NCI-H748 (cell line): ENCODE results near the gene ANKRD65.
"Not testable (repeated sequence)": the region's sequence is repeated elsewhere in the genome, so short reads cannot be mapped to it uniquely, and the experiment has no call there.

ENCODE experiments used
- DNase-seq: peaks from one replicate; lab custom pipeline; 2025; ENCODE audit not compliant: unreplicated experiment; lab: John Stamatoyannopoulos, UW

ANKRD65 gene

DNA sequence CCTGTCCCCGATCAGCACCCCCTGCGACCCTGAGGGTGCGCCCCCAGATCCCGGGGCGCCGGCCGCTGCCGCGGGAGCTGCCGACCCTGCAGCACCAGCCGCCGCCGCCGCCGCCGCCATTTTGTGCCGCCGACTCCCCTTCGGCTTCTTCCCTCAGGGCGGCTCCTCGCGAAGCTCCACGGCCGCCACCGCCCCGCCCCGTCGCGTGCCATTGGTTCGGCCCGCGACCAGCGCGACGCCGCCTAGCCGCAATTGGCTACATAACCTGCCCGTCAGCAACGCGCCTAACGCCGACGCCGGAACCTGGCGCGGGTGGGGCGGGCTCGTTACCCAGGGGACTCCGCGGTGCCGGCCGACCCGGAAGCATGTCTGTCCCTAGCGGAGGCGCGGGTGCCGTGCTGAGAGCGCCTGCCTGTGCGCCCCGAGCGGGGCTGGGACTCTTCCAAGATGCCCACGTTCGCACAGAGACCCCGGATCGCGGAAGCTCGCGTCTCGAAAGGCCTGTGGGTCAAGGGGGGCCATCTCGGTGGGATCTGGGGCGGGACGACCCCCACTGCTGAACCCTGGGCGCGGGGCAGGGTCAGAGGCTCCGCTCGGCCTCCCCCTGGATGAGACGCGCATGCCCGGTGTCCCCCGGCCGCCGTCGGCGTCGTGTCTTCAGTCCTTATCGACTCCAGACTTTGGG is 21.7 kb downstream of the ANKRD65 start, which contains the start of gene CCNL2:
Gene CCNL2, minus strand, starts transcription at position 149 of the 685 bp plus-strand sequence. Its CDS starts 29 bp downstream, at position 120.
- peak; percentile 96 for DNase-seq

DNA sequence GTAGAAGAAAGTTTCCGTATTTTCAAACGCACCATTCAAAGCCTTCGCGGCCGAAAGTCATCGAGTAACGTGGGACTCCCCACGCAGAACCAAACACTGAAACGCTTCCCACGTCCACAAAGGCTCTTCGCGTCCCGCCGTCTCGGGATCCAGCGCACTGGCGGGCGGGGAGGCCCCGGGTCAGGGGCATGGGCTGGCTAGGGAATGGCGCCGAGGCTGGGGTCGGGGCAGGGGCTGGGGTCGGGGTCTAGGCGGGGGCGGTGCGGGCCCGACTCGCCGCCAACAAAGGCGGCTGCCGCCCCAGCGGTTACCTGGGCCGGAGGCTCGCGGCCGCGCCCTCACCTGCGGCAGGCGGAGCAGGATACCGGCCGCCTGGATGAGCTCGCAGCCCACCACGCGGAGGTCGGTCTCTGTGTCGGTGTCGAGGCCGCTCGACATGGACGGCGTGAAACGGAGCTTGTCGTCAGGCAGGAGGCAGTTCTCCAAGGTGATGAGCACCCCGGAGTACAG is 22.3 kb downstream of the ANKRD65 start:
- no peak for DNase-seq

DNA sequence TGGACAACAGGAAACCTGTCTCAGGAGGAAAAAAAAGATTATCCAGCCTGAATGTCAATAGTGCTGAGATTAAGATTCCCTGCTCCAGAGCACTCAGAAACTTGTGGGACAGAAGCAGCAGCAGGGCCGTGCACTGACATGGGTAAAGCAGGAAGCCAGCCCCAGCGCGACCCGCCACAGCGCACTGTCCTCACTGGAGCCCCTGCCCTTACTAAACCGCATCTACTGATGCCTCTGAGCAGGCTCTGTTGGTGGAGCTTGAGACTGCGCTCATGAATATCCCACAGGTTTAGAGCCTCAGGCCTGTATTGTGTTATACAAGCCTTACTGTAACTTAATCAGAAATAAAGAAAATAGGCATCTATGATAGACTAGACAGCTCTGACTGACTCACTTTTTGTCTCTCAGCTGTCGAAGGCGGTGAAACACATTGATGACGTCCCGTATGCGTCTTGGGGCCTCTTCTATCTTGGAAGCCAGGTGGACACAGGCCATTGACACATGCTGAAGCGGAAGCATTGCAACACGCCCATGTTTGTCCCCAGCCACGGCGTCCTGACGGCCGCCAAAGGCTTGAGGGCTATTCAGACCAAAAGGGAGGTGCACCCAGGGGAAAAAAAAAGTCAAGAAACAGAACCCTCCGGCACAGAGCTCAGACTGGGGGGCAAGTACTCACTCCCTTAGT is 23.1 kb downstream of the ANKRD65 start:
- DNase-seq, result no peak

DNA sequence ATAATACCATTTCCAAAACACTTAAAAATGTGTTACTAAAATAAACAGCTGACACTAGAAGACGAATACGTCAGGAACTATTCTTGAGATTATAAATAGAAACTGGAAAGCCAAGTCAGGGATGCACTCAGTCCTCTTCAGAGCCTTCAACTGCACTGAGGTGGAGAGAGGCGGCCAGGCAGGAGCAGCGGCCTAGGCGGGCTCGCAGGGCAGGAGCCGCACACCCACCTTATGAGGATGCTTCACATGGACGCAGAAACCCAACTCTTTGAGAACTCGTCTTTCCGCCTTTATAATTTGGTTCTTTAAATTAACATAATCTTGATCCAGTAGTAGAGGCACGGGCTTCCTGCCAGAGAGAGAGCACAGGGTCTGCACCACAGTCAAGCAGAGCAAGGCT is 25.9 kb downstream of the ANKRD65 start:
- DNase-seq, result no peak

DNA sequence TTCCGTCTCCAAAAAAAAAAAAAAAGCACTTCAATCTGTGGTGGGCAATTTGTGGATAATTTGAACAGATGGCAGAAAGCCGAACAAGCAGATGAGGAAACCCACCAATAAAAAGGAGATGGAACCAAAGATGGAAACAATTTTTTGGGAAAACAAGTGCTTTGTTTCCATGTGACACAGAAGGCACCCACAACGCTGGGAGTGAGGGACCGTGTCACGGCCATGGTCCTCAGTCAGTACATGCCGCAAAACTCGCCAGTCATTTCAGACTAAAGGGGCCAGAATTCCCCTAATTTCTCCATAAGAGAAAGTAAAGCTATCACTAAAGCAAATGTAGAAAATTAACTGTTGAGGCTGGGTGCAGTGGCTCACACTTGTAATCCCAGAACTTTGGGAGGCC is 27.0 kb downstream of the ANKRD65 start:
- DNase-seq, result no peak

DNA sequence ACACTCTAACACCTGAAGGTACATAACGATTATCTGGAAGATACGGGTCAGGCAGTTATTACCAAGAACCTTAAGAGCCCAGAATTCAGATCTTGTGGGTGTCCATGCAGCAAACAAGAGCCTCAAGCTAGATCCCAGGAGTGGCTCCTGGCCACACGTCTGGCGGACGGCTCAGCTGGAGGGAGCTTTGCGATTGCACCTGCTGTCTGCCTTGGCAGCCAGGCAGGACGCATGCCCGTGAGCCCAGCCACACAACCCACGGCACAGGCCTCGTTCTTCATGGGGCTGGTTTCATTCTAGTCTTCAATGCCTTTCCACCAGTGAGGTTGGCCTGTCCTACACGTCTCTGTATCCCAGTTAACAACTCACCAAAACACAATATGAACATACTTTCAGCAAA is 27.6 kb downstream of the ANKRD65 start:
- no peak for DNase-seq

DNA sequence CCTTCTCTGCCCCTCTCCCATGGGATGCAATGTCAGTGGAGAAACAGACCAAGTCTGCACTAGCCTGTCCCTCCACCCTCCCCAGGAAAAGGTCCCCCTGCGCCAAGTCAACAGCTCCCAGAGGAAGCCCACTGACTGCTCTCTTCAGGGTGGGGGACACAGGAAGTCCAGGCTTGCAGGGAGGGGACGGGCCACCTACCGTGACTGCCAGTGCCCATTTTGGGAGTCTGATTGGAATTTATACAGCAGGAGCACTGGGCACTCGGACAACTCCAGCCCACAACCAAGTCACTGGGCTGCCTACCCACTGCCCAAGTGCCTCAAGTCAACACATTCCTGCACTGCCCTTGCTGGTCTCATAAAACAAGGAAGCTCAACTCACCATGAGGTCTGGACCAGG is 28.1 kb downstream of the ANKRD65 start:
- no peak for DNase-seq

DNA sequence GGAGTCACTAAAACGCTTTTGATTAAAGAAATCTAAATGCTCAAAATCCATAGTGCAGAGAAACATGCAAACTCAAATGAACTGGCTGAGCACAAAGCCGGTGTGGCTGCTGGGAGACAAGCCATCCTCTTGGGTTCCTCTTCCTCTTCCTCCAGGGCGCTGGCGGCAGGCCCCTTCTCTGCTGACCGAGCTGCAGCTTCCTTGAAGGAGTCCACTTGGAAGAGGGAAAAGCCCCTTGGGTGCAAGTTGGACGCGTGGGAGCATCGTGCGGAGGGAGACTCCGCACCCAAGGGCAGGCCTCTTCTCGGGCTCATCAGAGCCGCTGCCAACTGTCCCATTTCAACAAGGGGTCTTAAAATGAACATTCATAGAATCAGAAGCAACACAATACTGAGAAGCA is 29.9 kb downstream of the ANKRD65 start:
- DNase-seq, result no peak

DNA sequence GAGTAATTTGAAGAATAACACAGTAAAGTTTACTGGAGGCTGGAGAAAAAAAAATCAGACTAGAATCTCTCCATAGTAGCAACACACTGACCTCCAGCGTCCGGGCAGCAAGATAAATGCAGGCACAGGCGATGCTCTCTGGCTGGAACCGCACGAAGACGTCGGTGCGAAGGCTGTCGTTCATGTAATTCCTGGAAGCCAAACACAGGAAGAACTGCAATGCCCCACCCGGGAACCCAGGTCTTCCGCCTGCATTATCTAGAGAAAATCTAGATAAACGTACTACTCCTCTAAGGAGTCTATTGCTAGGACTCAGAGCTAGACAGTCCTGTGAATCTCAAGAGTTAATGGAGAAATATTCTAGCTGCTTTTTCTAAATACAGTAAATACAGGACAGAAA is 30.4 kb downstream of the ANKRD65 start:
- DNase-seq, result no peak

DNA sequence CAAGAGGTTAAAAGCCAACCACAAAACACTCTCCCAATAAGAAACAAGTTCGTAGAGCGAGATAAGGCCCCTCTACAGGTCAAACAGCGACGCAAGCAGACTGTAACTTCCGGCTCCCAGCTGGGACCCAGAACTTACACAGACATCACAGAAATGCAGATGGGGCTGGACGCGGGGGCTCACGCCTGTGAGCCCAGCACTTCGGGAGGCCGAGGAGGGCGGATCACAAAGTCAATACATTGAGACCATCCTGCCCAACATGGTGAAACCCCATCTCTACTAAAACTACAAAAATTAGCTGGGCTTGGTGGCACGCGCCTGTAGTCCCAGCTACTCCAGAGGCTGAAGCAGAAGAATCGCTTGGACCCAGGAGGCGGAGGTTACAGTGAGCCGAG is 33.0 kb downstream of the ANKRD65 start:
- DNase-seq, result no peak

DNA sequence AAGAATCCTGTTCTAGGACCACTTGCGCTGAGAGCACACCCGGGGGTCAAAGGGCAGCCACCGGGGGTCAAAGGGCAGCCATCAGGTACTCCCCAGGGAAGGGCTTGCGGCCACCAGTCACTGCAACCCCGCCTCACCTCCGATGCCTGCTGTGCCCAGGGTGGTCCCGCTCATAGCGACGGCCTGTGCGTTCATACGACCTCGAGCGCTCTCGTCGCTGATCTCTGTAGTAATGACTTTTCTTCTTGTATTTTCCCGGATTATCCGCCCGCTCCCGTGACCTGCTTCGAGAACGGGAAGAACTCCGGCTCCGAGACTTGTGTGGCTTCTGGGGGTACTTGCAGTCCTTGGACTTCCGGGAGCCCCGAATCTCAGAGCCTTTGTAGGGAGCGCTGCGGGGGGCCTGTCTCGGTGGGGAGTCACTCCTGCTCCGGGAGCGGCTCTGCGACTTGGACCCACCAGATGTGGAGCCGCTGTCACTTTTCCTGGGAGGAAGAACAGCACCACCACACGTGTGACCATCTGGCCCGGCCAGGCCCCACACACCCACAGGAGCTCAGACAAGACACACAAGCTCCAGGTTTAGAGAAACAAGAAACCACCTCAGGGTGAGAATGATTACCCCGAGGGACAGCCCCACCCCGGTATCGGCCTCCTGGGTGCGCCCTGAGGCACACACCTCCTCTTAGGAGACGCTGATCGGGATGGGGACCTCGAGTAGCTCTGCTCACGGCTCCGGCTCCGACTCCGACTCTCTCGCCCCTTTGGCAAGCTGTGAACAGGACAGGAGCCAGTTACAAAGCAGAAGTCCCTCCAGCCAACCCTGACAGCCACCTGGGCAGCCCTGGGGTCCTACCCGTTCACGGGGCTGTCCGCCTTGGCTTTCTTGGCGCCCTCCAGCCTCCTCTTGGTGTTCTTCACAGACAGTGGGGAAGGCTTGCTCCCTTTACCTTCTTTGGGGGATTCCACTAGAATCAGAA is 33.7 kb downstream of the ANKRD65 start:
- DNase-seq, result no peak

DNA sequence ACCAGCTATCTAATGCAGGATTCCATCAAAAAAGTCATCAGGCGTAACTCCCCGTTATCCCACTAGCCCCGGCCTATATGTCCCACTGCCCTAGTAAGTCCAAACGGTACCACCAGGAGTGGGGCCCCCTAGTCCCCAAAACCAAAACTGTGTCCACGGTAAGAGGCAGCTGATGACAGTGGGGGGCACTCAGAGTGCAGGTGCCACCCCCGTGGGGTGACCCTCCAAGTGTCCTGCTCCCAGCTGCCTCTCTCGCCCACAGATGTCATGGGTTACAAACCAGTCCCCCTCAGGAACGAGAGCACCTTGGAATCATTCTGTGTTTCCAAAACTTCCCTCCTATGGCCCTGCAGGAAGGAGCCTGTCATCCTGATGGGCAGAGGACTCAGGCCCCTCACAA is 35.1 kb downstream of the ANKRD65 start:
- no peak for DNase-seq

DNA sequence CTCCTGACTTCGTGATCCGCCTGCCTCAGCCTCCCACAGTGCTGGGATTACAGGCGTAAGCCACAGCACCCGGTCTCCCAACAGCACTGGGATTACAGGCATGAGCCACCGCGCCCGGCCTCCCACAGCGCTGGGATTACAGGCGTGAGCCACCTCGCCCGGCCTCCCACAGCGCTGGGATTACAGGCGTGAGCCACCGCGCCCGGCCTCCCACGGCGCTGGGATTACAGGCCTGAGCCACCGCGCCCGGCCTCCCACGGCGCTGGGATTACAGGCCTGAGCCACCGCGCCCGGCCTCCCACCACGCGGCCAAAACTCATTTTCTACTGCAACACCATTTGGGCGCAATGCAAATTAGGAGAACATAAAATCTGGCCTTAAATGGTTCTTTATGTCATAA is 35.7 kb downstream of the ANKRD65 start:
- not testable (repeated sequence) for DNase-seq

DNA sequence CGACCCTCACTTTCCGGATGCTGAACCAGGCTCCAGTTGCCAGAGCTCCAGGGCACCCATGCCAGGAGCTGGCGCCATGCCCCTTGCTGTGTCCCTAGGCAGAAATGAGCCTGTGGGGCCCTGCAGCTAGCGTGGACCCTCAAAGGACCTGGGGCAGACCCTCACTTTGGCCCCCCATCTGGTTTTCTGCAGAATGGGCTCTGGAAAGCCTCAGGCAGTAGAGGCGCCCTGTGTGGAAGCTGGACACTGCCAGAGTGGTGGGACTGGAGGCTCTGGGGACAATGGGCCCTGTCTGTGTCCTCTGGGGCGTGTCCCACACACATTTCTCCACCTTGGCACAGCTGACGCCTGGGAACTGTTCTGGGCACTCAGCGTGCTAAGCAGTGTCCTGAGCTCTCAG is 39.8 kb downstream of the ANKRD65 start:
- DNase-seq, result no peak

DNA sequence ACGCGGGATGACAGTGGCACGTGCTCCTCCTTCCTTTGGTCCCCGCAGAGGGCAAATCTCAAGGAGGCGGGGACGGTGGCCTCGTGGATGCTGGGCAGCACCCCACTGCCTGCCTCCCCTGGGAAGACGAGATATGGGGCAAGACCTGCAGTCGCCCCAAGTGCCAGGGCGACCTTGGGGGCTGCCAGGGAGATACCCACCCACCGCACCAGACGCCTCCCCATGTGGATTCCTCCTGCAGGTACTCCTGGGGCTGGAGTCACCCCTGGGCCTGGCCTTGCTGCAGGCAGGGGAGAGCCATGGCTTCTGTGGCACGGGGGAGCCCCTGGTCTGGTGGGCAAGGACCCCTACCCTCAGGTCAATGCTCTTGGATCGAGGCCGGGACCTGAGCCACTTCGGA is 40.2 kb downstream of the ANKRD65 start:
- no peak for DNase-seq

DNA sequence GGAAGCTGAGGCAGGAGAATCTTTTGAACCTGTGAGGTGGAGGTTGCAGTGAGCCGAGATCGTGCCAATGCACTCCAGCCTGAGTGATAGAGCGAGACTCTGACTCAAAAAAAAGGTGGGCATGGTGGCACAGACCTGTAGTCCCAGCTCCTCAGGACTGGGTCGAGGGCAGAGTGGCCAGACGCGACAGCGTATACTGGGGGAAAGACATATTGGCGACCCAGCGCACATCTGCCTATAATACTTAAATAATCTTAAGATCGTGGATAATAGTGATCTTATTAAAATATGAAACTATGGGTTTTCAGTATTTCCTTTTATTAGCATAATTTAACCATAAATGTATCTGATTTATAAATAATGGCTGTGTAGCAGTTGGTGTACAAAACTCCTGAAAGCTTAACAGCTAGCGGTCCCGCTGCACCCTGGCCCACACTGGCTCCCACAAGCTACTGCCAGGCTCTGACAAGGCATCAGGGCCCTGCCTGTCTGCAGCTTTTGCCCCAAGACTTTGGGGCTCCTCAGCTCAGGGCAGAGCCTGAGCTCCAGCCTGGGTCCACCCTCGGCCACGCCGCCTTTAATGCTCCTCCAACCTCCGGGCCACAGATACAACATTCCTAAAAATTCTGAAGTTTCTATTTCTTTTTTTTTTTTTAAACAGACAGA is 43.4 kb downstream of the ANKRD65 start:
- no peak for DNase-seq

DNA sequence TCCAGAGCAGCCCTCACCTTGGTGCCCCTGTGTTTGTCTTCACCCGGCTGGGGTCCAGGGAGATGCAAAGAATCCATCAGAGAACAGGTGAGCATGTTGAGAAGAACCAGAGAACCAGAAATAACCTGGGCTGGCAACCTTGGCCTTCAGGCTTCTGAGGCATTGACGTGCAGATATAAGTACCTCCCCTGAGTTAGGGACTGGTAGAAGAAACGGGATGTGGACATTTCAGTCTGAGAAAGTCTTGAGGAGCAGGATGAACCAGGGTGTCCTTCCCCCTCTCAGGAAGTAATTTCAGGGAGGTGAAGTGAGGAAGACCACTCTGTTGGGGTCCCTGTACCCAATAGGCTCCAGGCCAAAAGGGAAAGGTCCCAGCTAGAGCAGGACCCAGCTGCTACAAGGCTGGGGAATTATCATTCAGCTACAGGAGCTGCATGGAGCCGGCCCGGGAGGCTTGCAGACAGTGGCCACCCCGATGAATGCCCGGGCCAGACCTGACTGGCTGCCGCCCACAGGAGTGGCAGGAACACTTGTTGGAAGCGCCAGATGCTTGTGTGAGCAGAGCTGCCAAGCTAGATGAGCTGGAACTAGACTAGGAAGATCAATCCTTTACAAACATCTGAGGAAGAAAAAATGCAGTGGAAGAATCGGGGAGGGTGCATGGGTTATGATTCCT is 44.4 kb downstream of the ANKRD65 start:
- DNase-seq, result no peak

DNA sequence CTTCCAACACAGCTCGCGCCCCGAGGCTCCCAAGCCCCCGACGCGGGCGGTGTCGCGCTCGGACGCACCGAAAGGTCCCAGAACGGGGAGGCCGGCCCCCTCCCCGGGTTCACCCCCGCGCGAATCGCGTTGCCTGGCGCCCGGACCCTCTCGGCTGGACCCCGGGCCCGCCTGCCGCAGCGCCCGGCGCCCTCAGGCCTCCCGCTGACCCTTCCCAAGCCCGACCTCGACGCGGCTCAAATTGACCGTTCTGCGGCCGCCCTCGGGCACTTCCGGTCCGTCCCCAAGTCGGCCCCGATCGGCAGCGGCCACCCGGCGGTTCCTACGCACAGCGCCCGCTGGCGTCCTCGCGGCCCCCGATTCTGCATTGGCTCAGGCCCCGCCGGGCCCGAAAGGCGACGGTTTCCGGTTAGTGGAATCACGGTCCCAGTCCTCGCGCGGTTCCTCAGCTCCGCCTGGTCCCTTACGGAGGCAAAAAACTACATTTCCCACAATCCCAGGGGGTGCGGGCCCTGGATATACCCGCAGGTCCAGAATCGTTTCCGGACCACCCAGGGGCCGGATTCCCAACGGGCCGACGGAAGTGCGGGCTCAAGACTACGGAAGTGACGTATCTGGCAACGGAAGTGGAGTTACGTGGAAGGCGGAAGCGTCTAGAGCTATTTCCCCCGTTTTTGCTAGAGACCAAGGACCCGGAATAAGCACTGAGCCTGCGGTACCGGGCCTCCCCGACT is 46.0 kb downstream of the ANKRD65 start, which contains the start of gene AURKAIP1:
Gene AURKAIP1, minus strand, starts transcription at position 279 of the 734 bp plus-strand sequence. CDS start 451 bp downstream, outside the sequence.
- peak; percentile 99 for DNase-seq

DNA sequence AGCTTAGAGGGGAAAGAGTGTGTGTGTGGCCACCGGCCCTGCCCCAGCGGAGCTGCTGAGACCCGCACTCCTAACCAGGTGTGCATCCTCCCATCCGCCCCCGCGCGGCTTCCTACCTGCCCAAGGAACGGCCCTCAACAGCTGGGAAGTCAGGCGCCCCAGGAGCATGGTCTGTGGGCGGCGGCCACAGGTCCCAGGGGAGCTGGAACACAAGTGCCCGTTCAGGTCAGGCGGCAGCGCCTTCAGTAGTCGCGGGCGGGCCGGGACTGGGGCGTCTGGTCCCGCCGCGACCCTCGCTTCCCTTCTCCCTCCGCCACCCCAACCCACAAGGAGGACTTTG is 46.5 kb downstream of the ANKRD65 start:
- DNase-seq, result peak; percentile 13
